Measurements from ENCODE around the gene SPR. TPM values are rescaled to one million over a fixed set of nuclear protein-coding genes. Genes with fewer than 3 reads are reported as not detected.

Gene SPR
- total and polyA plus RNA-seq, 9 of the 15 experiments (the other 6 are each of a cell fraction or from before 2014, with no cell fraction given): 7.7 to 38.3 (median 26.3) TPM

- TF ChIP-seq, protein P1, sequence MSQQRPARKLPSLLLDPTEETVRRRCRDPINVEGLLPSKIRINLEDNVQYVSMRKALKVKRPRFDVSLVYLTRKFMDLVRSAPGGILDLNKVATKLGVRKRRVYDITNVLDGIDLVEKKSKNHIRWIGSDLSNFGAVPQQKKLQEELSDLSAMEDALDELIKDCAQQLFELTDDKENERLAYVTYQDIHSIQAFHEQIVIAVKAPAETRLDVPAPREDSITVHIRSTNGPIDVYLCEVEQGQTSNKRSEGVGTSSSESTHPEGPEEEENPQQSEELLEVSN (IDR thresholded peaks at IDR 0.05; ENCODE audit: borderline replicate concordance in 1 of 2, extremely low read depth in 1 of 2, insufficient read depth in 1 of 2, insufficient read length in 1 of 2, low read depth in 1 of 2, low read length in 1 of 2, poor library complexity in 1 of 2, severe bottlenecking in 1 of 2): no peak
- TF ChIP-seq, protein P2, sequence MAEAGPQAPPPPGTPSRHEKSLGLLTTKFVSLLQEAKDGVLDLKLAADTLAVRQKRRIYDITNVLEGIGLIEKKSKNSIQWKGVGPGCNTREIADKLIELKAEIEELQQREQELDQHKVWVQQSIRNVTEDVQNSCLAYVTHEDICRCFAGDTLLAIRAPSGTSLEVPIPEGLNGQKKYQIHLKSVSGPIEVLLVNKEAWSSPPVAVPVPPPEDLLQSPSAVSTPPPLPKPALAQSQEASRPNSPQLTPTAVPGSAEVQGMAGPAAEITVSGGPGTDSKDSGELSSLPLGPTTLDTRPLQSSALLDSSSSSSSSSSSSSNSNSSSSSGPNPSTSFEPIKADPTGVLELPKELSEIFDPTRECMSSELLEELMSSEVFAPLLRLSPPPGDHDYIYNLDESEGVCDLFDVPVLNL (CRISPR knock-in tag; IDR thresholded peaks at IDR 0.05; ENCODE audit: low read depth): no peak
- TF ChIP-seq ZNF398 (CRISPR knock-in tag; IDR thresholded peaks at IDR 0.05) (no peak), ZKSCAN3 (CRISPR knock-in tag; IDR thresholded peaks at IDR 0.05) (no peak), ZNF407 (IDR thresholded peaks at IDR 0.05; ENCODE audit: low read depth) (no peak), SMAD1 (IDR thresholded peaks at IDR 0.05; ENCODE audit: low read depth, low read length, partially characterized antibody) (no peak)
- TF ChIP-seq, protein P3, sequence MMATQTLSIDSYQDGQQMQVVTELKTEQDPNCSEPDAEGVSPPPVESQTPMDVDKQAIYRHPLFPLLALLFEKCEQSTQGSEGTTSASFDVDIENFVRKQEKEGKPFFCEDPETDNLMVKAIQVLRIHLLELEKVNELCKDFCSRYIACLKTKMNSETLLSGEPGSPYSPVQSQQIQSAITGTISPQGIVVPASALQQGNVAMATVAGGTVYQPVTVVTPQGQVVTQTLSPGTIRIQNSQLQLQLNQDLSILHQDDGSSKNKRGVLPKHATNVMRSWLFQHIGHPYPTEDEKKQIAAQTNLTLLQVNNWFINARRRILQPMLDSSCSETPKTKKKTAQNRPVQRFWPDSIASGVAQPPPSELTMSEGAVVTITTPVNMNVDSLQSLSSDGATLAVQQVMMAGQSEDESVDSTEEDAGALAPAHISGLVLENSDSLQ (IDR thresholded peaks at IDR 0.05): peak; percentile 55
- TF ChIP-seq, protein P4, sequence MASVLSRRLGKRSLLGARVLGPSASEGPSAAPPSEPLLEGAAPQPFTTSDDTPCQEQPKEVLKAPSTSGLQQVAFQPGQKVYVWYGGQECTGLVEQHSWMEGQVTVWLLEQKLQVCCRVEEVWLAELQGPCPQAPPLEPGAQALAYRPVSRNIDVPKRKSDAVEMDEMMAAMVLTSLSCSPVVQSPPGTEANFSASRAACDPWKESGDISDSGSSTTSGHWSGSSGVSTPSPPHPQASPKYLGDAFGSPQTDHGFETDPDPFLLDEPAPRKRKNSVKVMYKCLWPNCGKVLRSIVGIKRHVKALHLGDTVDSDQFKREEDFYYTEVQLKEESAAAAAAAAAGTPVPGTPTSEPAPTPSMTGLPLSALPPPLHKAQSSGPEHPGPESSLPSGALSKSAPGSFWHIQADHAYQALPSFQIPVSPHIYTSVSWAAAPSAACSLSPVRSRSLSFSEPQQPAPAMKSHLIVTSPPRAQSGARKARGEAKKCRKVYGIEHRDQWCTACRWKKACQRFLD (CRISPR knock-in tag; IDR thresholded peaks at IDR 0.05): no peak
- TF ChIP-seq, protein P5, sequence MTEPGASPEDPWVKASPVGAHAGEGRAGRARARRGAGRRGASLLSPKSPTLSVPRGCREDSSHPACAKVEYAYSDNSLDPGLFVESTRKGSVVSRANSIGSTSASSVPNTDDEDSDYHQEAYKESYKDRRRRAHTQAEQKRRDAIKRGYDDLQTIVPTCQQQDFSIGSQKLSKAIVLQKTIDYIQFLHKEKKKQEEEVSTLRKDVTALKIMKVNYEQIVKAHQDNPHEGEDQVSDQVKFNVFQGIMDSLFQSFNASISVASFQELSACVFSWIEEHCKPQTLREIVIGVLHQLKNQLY (CRISPR knock-in tag; conservative IDR thresholded peaks at IDR 0.05): no peak
These were observed 27.5 kb downstream of the SPR start (continued) for GRCh38 chr2:72914589-72915319.

Measured in K562 (cell line).